ENCODE results near the gene PDE1C.

The PDE1C gene

GRCh38 chr7:31963569-31964175 lies 106.5 kb downstream of the PDE1C start:
- in situ Hi-C loops (cut with MboI; ENCODE audit: low sequenced_read_pairs, unreplicated experiment), result no loop called here
- no peak for TF ChIP-seq CTCF (IDR thresholded peaks at IDR 0.05; ENCODE audit: borderline replicate concordance, control extremely low read depth, extremely low read depth, insufficient read depth, missing control alignments)
- no peak for DNase-seq (ENCODE audit: low spot score)

- TF ChIP-seq CTCF (IDR thresholded peaks at IDR 0.05; ENCODE audit: borderline replicate concordance, control extremely low read depth, extremely low read depth, insufficient read depth, missing control alignments), result no peak
- DNase-seq (ENCODE audit: low spot score), result no peak
- in situ Hi-C loops (cut with MboI; ENCODE audit: low sequenced_read_pairs, unreplicated experiment), result no loop called here
Observed at GRCh38 chr7:31962246-31962645, 108.0 kb downstream of the PDE1C start.

GRCh38 chr7:31958226-31958625 lies 112.0 kb downstream of the PDE1C start:
- no peak for TF ChIP-seq CTCF (IDR thresholded peaks at IDR 0.05; ENCODE audit: borderline replicate concordance, control extremely low read depth, extremely low read depth, insufficient read depth, missing control alignments)
- in situ Hi-C loops (cut with MboI; ENCODE audit: low sequenced_read_pairs, unreplicated experiment), result no loop called here
- DNase-seq (ENCODE audit: low spot score), result no peak

GRCh38 chr7:31957756-31958155 lies 112.5 kb downstream of the PDE1C start:
- DNase-seq (ENCODE audit: low spot score), result no peak
- TF ChIP-seq CTCF (IDR thresholded peaks at IDR 0.05; ENCODE audit: borderline replicate concordance, control extremely low read depth, extremely low read depth, insufficient read depth, missing control alignments), result no peak
- in situ Hi-C loops (cut with MboI; ENCODE audit: low sequenced_read_pairs, unreplicated experiment), result no loop called here

GRCh38 chr7:31957090-31957720 lies 113.0 kb downstream of the PDE1C start:
- in situ Hi-C loops (cut with MboI; ENCODE audit: low sequenced_read_pairs, unreplicated experiment), result no loop called here
- DNase-seq (ENCODE audit: low spot score), result no peak
- no peak for TF ChIP-seq CTCF (IDR thresholded peaks at IDR 0.05; ENCODE audit: borderline replicate concordance, control extremely low read depth, extremely low read depth, insufficient read depth, missing control alignments)

GRCh38 chr7:31955641-31956040 lies 114.6 kb downstream of the PDE1C start:
- DNase-seq (ENCODE audit: low spot score), result no peak
- in situ Hi-C loops (cut with MboI; ENCODE audit: low sequenced_read_pairs, unreplicated experiment), result no loop called here
- no peak for TF ChIP-seq CTCF (IDR thresholded peaks at IDR 0.05; ENCODE audit: borderline replicate concordance, control extremely low read depth, extremely low read depth, insufficient read depth, missing control alignments)

Measured in GM13976 (cell line).